ENCODE results near the gene PLCB4. TPM values are rescaled to one million over a fixed set of nuclear protein-coding genes. Genes with fewer than 3 reads are reported as not detected.
A peak's percentile ranks its signal among the peaks of the same experiment; 100 is the strongest.

PLCB4 gene
- total and polyA plus RNA-seq, 2 donors (not counting 1 experiment from before 2014, with no cell fraction given): 7.3 to 13.7 TPM

DNA sequence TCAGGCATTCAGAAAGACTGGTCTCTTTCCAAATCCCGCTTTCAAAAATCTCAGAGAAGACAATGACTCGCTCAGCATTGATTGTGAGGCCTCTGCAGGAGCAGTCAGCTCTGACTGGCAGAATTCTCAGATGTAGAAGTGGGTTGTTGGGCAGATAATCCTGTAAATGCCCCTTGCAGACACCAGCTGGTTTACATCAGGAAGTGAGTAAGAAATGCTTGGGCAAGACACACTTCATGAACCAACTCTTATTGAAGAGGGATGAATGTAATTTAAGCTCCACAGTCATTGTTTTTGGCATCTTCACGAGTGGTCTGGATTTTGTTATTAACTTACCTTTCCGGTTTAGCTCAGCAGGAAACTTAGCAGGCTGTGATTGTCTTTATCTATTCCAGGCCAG lies 166.6 kb downstream of the PLCB4 start:
- no peaks in the 10 kb centered on the region for H3K4me1 ChIP-seq (ENCODE audit: control insufficient read depth, extremely low read depth, insufficient read depth, low read length)
- H3K4me2 ChIP-seq (ENCODE audit: extremely low read depth, insufficient read depth, low read length): no peak overlapping the region
- H4K20me1 ChIP-seq (ENCODE audit: control insufficient read depth, extremely low read depth, insufficient read depth, low read length): no peaks in the 10 kb centered on the region
- DNase-seq (ENCODE audit: low read depth in 2 of 2): peak; percentile 55 to 66
- no peak overlapping the region for H2AFZ ChIP-seq (ENCODE audit: low read length)
- H3K27me3 ChIP-seq (ENCODE audit: control insufficient read depth, insufficient read depth, low read length): no peaks in the 10 kb centered on the region
- H3K27ac ChIP-seq (ENCODE audit: insufficient read depth, low read length): no peak overlapping the region
- no peak overlapping the region for H3K9ac ChIP-seq (ENCODE audit: insufficient read depth, low read length)
- no peak overlapping the region for H3K4me3 ChIP-seq (replicated peaks in 1 of 4; ENCODE audit: control extremely low read depth in 1 of 4, insufficient read depth in 1 of 4, low read depth in 3 of 4, low read length in 4 of 4)
- H3K36me3 ChIP-seq (ENCODE audit: control insufficient read depth, insufficient read depth, low read length): no peaks in the 10 kb centered on the region
- no peaks in the 10 kb centered on the region for H3K9me3 ChIP-seq (ENCODE audit: control insufficient read depth, insufficient read depth, low read depth, low read length)
- H3K79me2 ChIP-seq (ENCODE audit: control insufficient read depth, insufficient read depth, low read length): no peaks in the 10 kb centered on the region
- TF ChIP-seq, protein P1, sequence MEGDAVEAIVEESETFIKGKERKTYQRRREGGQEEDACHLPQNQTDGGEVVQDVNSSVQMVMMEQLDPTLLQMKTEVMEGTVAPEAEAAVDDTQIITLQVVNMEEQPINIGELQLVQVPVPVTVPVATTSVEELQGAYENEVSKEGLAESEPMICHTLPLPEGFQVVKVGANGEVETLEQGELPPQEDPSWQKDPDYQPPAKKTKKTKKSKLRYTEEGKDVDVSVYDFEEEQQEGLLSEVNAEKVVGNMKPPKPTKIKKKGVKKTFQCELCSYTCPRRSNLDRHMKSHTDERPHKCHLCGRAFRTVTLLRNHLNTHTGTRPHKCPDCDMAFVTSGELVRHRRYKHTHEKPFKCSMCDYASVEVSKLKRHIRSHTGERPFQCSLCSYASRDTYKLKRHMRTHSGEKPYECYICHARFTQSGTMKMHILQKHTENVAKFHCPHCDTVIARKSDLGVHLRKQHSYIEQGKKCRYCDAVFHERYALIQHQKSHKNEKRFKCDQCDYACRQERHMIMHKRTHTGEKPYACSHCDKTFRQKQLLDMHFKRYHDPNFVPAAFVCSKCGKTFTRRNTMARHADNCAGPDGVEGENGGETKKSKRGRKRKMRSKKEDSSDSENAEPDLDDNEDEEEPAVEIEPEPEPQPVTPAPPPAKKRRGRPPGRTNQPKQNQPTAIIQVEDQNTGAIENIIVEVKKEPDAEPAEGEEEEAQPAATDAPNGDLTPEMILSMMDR (conservative IDR thresholded peaks at IDR 0.05 in 1 of 2, IDR thresholded peaks at IDR 0.05 in 1 of 2; ENCODE audit: low read depth in 1 of 2, low read length in 2 of 2): no peak
- no peak for TF ChIP-seq EZH2 (IDR thresholded peaks at IDR 0.05; ENCODE audit: low read length, missing control alignments)

DNA sequence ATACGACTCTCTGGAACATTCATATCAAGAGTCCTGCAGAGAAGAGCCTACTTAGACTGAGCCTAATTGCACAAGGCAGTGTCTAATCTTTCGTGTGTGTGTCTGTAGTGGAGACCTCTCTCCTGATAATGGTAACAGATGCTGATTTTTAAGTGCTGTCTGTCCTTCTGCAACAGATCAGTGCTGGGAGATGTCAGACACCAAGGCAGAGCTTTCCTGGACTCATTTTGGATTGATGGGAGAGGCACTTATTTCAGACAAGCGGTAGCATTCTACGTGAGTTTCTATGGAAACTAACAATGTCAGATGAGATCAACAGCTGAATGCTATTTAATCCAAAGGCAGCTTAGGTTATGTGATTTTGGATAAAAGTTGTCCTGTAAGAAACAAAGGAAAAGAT lies 167.6 kb downstream of the PLCB4 start:
- Histone ChIP-seq H3K27ac (ENCODE audit: insufficient read depth, low read length) (no peak overlapping the region), H3K4me1 (ENCODE audit: control insufficient read depth, extremely low read depth, insufficient read depth, low read length) (peaks cover under 1% of the 10 kb centered on the region), H2AFZ (ENCODE audit: low read length) (no peak overlapping the region), H3K9ac (ENCODE audit: insufficient read depth, low read length) (no peak overlapping the region), H3K27me3 (ENCODE audit: control insufficient read depth, insufficient read depth, low read length) (no peaks in the 10 kb centered on the region), H4K20me1 (ENCODE audit: control insufficient read depth, extremely low read depth, insufficient read depth, low read length) (no peaks in the 10 kb centered on the region), H3K9me3 (ENCODE audit: control insufficient read depth, insufficient read depth, low read depth, low read length) (no peaks in the 10 kb centered on the region), H3K4me3 (replicated peaks in 1 of 4; ENCODE audit: control extremely low read depth in 1 of 4, insufficient read depth in 1 of 4, low read depth in 3 of 4, low read length in 4 of 4) (no peak overlapping the region), H3K4me2 (ENCODE audit: extremely low read depth, insufficient read depth, low read length) (no peak overlapping the region), H3K36me3 (ENCODE audit: control insufficient read depth, insufficient read depth, low read length) (no peaks in the 10 kb centered on the region), H3K79me2 (ENCODE audit: control insufficient read depth, insufficient read depth, low read length) (no peaks in the 10 kb centered on the region)
- TF ChIP-seq, protein P1 (conservative IDR thresholded peaks at IDR 0.05 in 1 of 2, IDR thresholded peaks at IDR 0.05 in 1 of 2; ENCODE audit: low read depth in 1 of 2, low read length in 2 of 2): no peak
- TF ChIP-seq EZH2 (IDR thresholded peaks at IDR 0.05; ENCODE audit: low read length, missing control alignments): no peak
- no peak for DNase-seq (ENCODE audit: low read depth in 2 of 2)

DNA sequence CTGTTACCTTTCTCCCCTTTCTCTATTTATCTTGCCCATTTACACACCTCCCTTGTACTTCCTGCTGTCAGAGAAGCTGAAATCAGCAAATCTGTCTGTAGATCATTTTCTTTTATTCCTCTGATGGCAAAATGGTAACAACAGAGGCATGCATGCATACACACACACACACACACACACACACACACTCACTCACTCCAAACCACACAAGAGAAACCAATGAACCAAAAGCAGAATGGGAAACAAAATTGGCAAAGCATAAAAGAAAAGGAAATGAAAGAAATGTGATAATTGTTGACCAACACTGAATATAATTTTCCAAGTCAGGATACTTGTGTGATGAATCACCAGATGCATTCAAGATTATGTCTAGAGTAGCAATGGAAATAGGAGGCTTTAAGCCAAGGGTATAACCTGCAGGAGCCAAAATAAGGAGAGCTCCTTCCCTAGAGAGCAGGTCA lies 172.4 kb downstream of the PLCB4 start:
- Histone ChIP-seq H3K79me2 (ENCODE audit: control insufficient read depth, insufficient read depth, low read length) (no peaks in the 10 kb centered on the region), H4K20me1 (ENCODE audit: control insufficient read depth, extremely low read depth, insufficient read depth, low read length) (no peaks in the 10 kb centered on the region), H3K4me2 (ENCODE audit: extremely low read depth, insufficient read depth, low read length) (peak overlapping the region; percentile 13), H3K36me3 (ENCODE audit: control insufficient read depth, insufficient read depth, low read length) (no peaks in the 10 kb centered on the region), H3K27ac (ENCODE audit: insufficient read depth, low read length) (no peak overlapping the region), H3K9me3 (ENCODE audit: control insufficient read depth, insufficient read depth, low read depth, low read length) (no peaks in the 10 kb centered on the region), H3K4me3 (replicated peaks in 1 of 4; ENCODE audit: control extremely low read depth in 1 of 4, insufficient read depth in 1 of 4, low read depth in 3 of 4, low read length in 4 of 4) (no peak overlapping the region), H3K4me1 (ENCODE audit: control insufficient read depth, extremely low read depth, insufficient read depth, low read length) (peaks cover 5% of the 10 kb centered on the region), H3K9ac (ENCODE audit: insufficient read depth, low read length) (no peak overlapping the region), H3K27me3 (ENCODE audit: control insufficient read depth, insufficient read depth, low read length) (no peaks in the 10 kb centered on the region), H2AFZ (ENCODE audit: low read length) (no peak overlapping the region)
- TF ChIP-seq, protein P1 (conservative IDR thresholded peaks at IDR 0.05 in 1 of 2, IDR thresholded peaks at IDR 0.05 in 1 of 2; ENCODE audit: low read depth in 1 of 2, low read length in 2 of 2): no peak
- no peak for TF ChIP-seq EZH2 (IDR thresholded peaks at IDR 0.05; ENCODE audit: low read length, missing control alignments)
- DNase-seq (ENCODE audit: low read depth in 2 of 2): peak; percentile 69 to 97

Data from fibroblast of lung (primary cell).